LNCaP clone FGC (cell line): ENCODE results near the gene UNC119B.

ENCODE experiments used
- DNase-seq: peaks from one replicate; pipeline ENCODE4 v3.0.0-alpha.2; 2011; ENCODE audit warnings: low read depth
- H3K4me3 ChIP-seq: 2 replicates; pipeline ENCODE4 v1.5.1; 2011; ENCODE audit warnings: mild to moderate bottlenecking, low read depth, low read length, control low read depth
- CTCF ChIP-seq: IDR thresholded peaks from 2 replicates; pipeline ENCODE4 v1.5.1; 2012; ENCODE audit warnings: mild to moderate bottlenecking; ENCODE audit not compliant: control insufficient read depth, insufficient read depth; ENCODE audit errors: extremely low read depth

Gene UNC119B

GRCh38 chr12:120689397-120690082 is 20.7 kb upstream of the UNC119B start:
- peak overlapping the region; percentile 94 for H3K4me3 ChIP-seq
- DNase-seq, result no peak
- TF ChIP-seq CTCF, result no peak

- no peak overlapping the region for H3K4me3 ChIP-seq
- no peak for TF ChIP-seq CTCF
- no peak for DNase-seq
Measured at GRCh38 chr12:120690083-120690450, 20.2 kb upstream of the UNC119B start.

- H3K4me3 ChIP-seq, result no peak overlapping the region
- no peak for TF ChIP-seq CTCF
- no peak for DNase-seq
Measured at GRCh38 chr12:120690978-120691377, 19.3 kb upstream of the UNC119B start.

- no peak for DNase-seq
- H3K4me3 ChIP-seq, result no peak overlapping the region; the same call in 1 of the 2 replicates
- TF ChIP-seq CTCF, result no peak
Measured at GRCh38 chr12:120692524-120693033, 17.7 kb upstream of the UNC119B start.

GRCh38 chr12:120693848-120694247 is 16.4 kb upstream of the UNC119B start:
- no peak for TF ChIP-seq CTCF
- no peak overlapping the region for H3K4me3 ChIP-seq
- DNase-seq, result no peak

GRCh38 chr12:120696626-120697025 is 13.6 kb upstream of the UNC119B start:
- TF ChIP-seq CTCF, result no peak
- H3K4me3 ChIP-seq, result no peak overlapping the region
- no peak for DNase-seq

- no peak overlapping the region for H3K4me3 ChIP-seq
- no peak for DNase-seq
- TF ChIP-seq CTCF, result no peak
Measured at GRCh38 chr12:120697344-120697743, 12.9 kb upstream of the UNC119B start.
